GM12878 (cell line): ENCODE measurements around the gene HERPUD1. TPM values are rescaled to one million over a fixed set of nuclear protein-coding genes. Genes with fewer than 3 reads are reported as not detected.

Source experiments
- ATAC-seq: fragments of 200-7000 bp; cut with Tn5 transposase; 3 replicates; pipeline ENCODE4 v1.9.1; 2020; ENCODE audit warnings: mild to moderate bottlenecking, moderate library complexity
- BruUV-seq: library from RNA; stranded (reverse); fragments of 400-500 nt; replicated peaks from 2 replicates; lab custom pipeline; 2021; lab: Mats Ljungman, UMichigan
- CTCF ChIA-PET: fragments of 300-600 bp; sonication (Branson Sonifier 250); formaldehyde crosslinking; extraction: SDS; loops from one replicate; lab custom pipeline; 2021; ENCODE audit warnings: inconsistent platforms; lab: Yijun Ruan, JAX
- POLR2A ChIA-PET: fragments of 350-600 bp; formaldehyde crosslinking; extraction: SDS; loops from one replicate; lab custom pipeline; 2021; ENCODE audit warnings: inconsistent platforms; lab: Charles Lee
- RAD21 ChIA-PET: fragments of 300-600 bp; sonication (Branson Sonifier 250); formaldehyde crosslinking; loops from one replicate; lab custom pipeline; 2023; ENCODE audit warnings: antibody characterized with exemption; ENCODE audit not compliant: unreplicated experiment; lab: Charles Lee
- SMC1A ChIA-PET: fragments of 300-600 bp; sonication (Branson Sonifier 250); formaldehyde crosslinking; loops from one replicate; lab custom pipeline; 2023; ENCODE audit not compliant: unreplicated experiment, uncharacterized antibody; lab: Charles Lee
- DNase-seq: peaks from one replicate; pipeline ENCODE4 v3.0.0-alpha.2; 2011; ENCODE audit warnings: low read depth, low spot score
- FAIRE-seq: peaks from 3 replicates; lab custom pipeline; 2011; peaks lifted over from hg19 to GRCh38; lab: Jason Lieb, UNC
- H2AFZ ChIP-seq: 2 replicates; pipeline ENCODE4 v1.6.0; 2011; ENCODE audit warnings: low read depth, low read length, control low read depth; ENCODE audit not compliant: control insufficient read depth
- H3K27ac ChIP-seq: 2 replicates; pipeline ENCODE4 v1.5.1; 2011; ENCODE audit warnings: control low read depth; ENCODE audit not compliant: control insufficient read depth, insufficient read depth
- H3K27me3 ChIP-seq, 2 experiments: replicated peaks in 1 of 2; 2 replicates each; pipeline versions ENCODE4 v1.6.0 to v1.6.1; 2011; ENCODE audit warnings: low read length in 1 of 2; ENCODE audit not compliant: control insufficient read depth in 2 of 2, insufficient read depth in 2 of 2
- H3K36me3 ChIP-seq, 2 experiments: 2 replicates each; pipeline ENCODE4 v1.5.1; 2011; ENCODE audit warnings: low read length in 1 of 2; ENCODE audit not compliant: control insufficient read depth in 2 of 2, insufficient read depth in 2 of 2
- H3K4me1 ChIP-seq: 2 replicates; pipeline ENCODE4 v1.6.1; 2011; ENCODE audit warnings: mild to moderate bottlenecking, low read length, moderate library complexity, mixed read lengths; ENCODE audit not compliant: control insufficient read depth, insufficient read depth
- H3K4me2 ChIP-seq: 2 replicates; pipeline ENCODE4 v1.6.0; 2011; ENCODE audit warnings: control low read depth; ENCODE audit not compliant: control insufficient read depth, insufficient read depth
- H3K4me3 ChIP-seq: fragments of 200-600 bp; sonication (generic); 2 replicates; pipeline ENCODE4 v1.5.1; 2016
- H3K79me2 ChIP-seq: 2 replicates; pipeline ENCODE4 v1.6.0; 2011; ENCODE audit warnings: low read length; ENCODE audit not compliant: control insufficient read depth, insufficient read depth
- H3K9ac ChIP-seq: 2 replicates; pipeline ENCODE4 v1.8.0; 2011; ENCODE audit warnings: low read length, control low read depth, mixed read lengths; ENCODE audit not compliant: control insufficient read depth, insufficient read depth
- H3K9me3 ChIP-seq: replicated peaks from 3 replicates; pipeline ENCODE4 v1.5.1; 2011; ENCODE audit warnings: mild to moderate bottlenecking, low read length; ENCODE audit not compliant: control insufficient read depth, insufficient read depth
- H4K20me1 ChIP-seq: 2 replicates; pipeline ENCODE4 v1.6.0; 2011; ENCODE audit not compliant: control insufficient read depth, insufficient read depth
- BACH1 ChIP-seq: fragments of 450-650 bp; IDR thresholded peaks from 2 replicates; pipeline ENCODE4 v1.6.1; 2017; ENCODE audit warnings: mild to moderate bottlenecking, borderline replicate concordance
- EED ChIP-seq: sonication (generic); IDR thresholded peaks from 2 replicates; pipeline ENCODE4 v1.6.1; 2016; ENCODE audit warnings: antibody characterized with exemption, low read depth
- IKZF2 ChIP-seq, 2 experiments: fragments of 450-650 bp; IDR thresholded peaks; 2 replicates each; pipeline ENCODE4 v1.6.1; 2017; ENCODE audit warnings: mild to moderate bottlenecking in 2 of 2, moderate library complexity in 2 of 2
- IRF5 ChIP-seq: fragments of 450-650 bp; IDR thresholded peaks from 2 replicates; pipeline ENCODE4 v1.6.1; 2017; ENCODE audit warnings: borderline replicate concordance
- NRF1 ChIP-seq: conservative IDR thresholded peaks from 2 replicates; pipeline ENCODE4 v1.6.1; 2011; ENCODE audit warnings: mild to moderate bottlenecking, low read depth, low read length, improper control_type of control experiment
- POU2F2 ChIP-seq: IDR thresholded peaks from 3 replicates; pipeline ENCODE4 v1.6.1; 2011; ENCODE audit warnings: low read depth, mild to moderate bottlenecking, low read length, borderline replicate concordance
- SMARCA5 ChIP-seq: fragments of 450-650 bp; IDR thresholded peaks from 2 replicates; pipeline ENCODE4 v1.6.1; 2017; ENCODE audit warnings: mild to moderate bottlenecking
- TCF3 ChIP-seq: IDR thresholded peaks from 2 replicates; pipeline ENCODE4 v1.6.1; 2012; ENCODE audit warnings: low read depth, mild to moderate bottlenecking, low read length, borderline replicate concordance; ENCODE audit not compliant: insufficient read depth
- ZBTB40 ChIP-seq: fragments of 450-650 bp; IDR thresholded peaks from 2 replicates; pipeline ENCODE4 v1.6.1; 2016; ENCODE audit warnings: mild to moderate bottlenecking, moderate library complexity, borderline replicate concordance
- WGBS: methylation state at CpG from one replicate; pipeline ENCODE4 v1.1.6; 2016; ENCODE audit warnings: low lambda C conversion rate; ENCODE audit not compliant: insufficient replicate concordance, insufficient coverage; ENCODE audit errors: missing lambda C conversion rate; 5-methylcytosine and 5-hydroxymethylcytosine counted together
- in situ Hi-C: fragments of 300-500 bp; cut with MboI; formaldehyde crosslinking; loops from 9 replicates; pipeline ENCODE4 v1.14.3; 2018; ENCODE audit warnings: mixed read lengths
- intact Hi-C: fragments of 100-400 bp; cut with micrococcal nuclease; formaldehyde crosslinking; loops from one replicate; pipeline ENCODE4 v1.14.2; 2022; ENCODE audit not compliant: unreplicated experiment
- polyA plus RNA-seq, 11 experiments: library from polyadenylated mRNA; depleted of rRNA in 4 of 11; unstranded in 6 of 11; stranded (reverse) in 5 of 11; fragments of >200 nt; fragmentation: Nextera tagmentation in 4 of 11; fragmentation: Illumina TruSeq in 1 of 11; extraction: Ambion mirVana in 4 of 11; extraction: Trizol in 1 of 11; gene quantifications; 1 replicate in 1 of 11; 2 replicates in 10 of 11; pipeline versions ENCODE4 v1.2.1 to v1.2.3, GENCODE V29; 2011 to 2016; ENCODE audit warnings: inconsistent platforms in 2 of 11, missing spikeins in 2 of 11, low read depth in 1 of 11
- total RNA-seq, 4 experiments: library from RNA; depleted of rRNA in 3 of 4; stranded (reverse); fragments of >200 nt in 3 of 4; fragmentation: Illumina TruSeq in 1 of 4; extraction: Trizol in 1 of 4; gene quantifications; 2 replicates each; pipeline versions ENCODE4 v1.2.1 to v1.2.3, GENCODE V29; 2013 to 2021
- TF ChIP-seq, protein P1 (sequence below): fragments of 450-650 bp; IDR thresholded peaks from 2 replicates; pipeline ENCODE4 v1.6.1; 2016; ENCODE audit warnings: mild to moderate bottlenecking

Gene HERPUD1
- total and polyA plus RNA-seq, 10 of the 15 experiments (the other 5 are each of a cell fraction or from before 2014, with no cell fraction given), result 32.6 to 212 (median 122) TPM

DNA sequence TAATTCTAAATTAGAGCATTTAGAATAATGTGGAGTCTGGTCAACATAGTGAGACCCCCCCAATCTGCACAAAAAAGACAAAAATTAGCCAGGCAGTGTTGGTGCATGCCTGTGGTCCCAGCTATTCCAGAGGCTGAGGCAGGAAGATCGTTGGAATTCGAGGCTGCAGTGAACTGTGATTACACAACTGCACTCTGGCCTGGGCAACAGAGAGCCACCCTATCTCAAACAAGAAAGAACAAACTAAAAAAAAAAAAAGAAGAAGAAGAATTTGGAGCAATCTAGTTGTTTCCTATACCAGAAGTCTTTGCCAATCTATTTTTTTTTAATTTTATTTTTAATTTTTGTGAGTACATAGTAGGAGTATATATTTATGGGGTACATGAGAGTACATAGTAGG, 35.8 kb downstream of the HERPUD1 start:
- Histone ChIP-seq H3K4me3 (no peak overlapping the region), H2AFZ (no peak overlapping the region), H3K79me2 (no peaks in the 10 kb centered on the region), H3K27ac (no peak overlapping the region), H3K4me1 (peaks cover 29% of the 10 kb centered on the region), H3K4me2 (no peak overlapping the region), H4K20me1 (no peaks in the 10 kb centered on the region), H3K27me3 (no peaks in the 10 kb centered on the region), H3K9ac (no peak overlapping the region), H3K9me3 (no peaks in the 10 kb centered on the region), H3K36me3 (no peaks in the 10 kb centered on the region)
- no TSS peak for BruUV-seq
- CTCF ChIA-PET, result interaction anchor here (0.6 to 17.5 kb wide), 8 partner anchors 13 to 190 kb away, joined by 3 to 420 read pairs (median 62); partner anchors contain the start of genes NLRC5 and SLC12A3
- POLR2A ChIA-PET, result interaction anchor here (0.7 to 17.6 kb wide), 10 partner anchors 16 to 84 kb away, joined by 3 to 343 read pairs (median 4); partner anchors contain the start of gene NLRC5
- intact Hi-C loops (no loop called here), in situ Hi-C loops (no loop called here)
- FAIRE-seq, result no peak
- RAD21 ChIA-PET, result interaction anchor here (0.9 to 16.8 kb wide), 8 partner anchors 15 to 125 kb away, joined by 3 to 376 read pairs (median 24); partner anchors contain the start of gene NLRC5
- ATAC-seq, result no peak
- WGBS, result 93% methylated on average over 2 of the region's 2 CpGs
- DNase-seq, result no peak
- TF ChIP-seq, protein P1, sequence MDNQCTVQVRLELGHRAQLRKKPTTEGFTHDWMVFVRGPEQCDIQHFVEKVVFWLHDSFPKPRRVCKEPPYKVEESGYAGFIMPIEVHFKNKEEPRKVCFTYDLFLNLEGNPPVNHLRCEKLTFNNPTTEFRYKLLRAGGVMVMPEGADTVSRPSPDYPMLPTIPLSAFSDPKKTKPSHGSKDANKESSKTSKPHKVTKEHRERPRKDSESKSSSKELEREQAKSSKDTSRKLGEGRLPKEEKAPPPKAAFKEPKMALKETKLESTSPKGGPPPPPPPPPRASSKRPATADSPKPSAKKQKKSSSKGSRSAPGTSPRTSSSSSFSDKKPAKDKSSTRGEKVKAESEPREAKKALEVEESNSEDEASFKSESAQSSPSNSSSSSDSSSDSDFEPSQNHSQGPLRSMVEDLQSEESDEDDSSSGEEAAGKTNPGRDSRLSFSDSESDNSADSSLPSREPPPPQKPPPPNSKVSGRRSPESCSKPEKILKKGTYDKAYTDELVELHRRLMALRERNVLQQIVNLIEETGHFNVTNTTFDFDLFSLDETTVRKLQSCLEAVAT, result no peak
- TF ChIP-seq SMARCA5 (no peak), TCF3 (no peak), ZBTB40 (no peak), IRF5 (no peak), POU2F2 (no peak), NRF1 (no peak), BACH1 (no peak), IKZF2 (IDR thresholded peaks at IDR 0.05) (no peak), EED (no peak)
- SMC1A ChIA-PET, result interaction anchor here (0.7 to 31.6 kb wide), 8 partner anchors 8 to 100 kb away, joined by 3 to 604 read pairs (median 77); partner anchors contain the start of gene NLRC5
